ENCODE data around the gene KCNK7.

GRCh38 chr11:65642014-65642671, 46.5 kb upstream of the KCNK7 start:
- TF ChIP-seq, protein P1, sequence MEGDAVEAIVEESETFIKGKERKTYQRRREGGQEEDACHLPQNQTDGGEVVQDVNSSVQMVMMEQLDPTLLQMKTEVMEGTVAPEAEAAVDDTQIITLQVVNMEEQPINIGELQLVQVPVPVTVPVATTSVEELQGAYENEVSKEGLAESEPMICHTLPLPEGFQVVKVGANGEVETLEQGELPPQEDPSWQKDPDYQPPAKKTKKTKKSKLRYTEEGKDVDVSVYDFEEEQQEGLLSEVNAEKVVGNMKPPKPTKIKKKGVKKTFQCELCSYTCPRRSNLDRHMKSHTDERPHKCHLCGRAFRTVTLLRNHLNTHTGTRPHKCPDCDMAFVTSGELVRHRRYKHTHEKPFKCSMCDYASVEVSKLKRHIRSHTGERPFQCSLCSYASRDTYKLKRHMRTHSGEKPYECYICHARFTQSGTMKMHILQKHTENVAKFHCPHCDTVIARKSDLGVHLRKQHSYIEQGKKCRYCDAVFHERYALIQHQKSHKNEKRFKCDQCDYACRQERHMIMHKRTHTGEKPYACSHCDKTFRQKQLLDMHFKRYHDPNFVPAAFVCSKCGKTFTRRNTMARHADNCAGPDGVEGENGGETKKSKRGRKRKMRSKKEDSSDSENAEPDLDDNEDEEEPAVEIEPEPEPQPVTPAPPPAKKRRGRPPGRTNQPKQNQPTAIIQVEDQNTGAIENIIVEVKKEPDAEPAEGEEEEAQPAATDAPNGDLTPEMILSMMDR (IDR thresholded peaks at IDR 0.05; ENCODE audit: low read depth, low read length) = no peak
- no peak for TF ChIP-seq MYC (IDR thresholded peaks at IDR 0.05; ENCODE audit: low read depth, low read length)
- no peak for TF ChIP-seq POLR2A (IDR thresholded peaks at IDR 0.05; ENCODE audit: extremely low read depth, insufficient read length)
- TF ChIP-seq MAX (IDR thresholded peaks at IDR 0.05; ENCODE audit: low read depth, low read length) = no peak

All from NB4 (cell line).